CD4-positive, alpha-beta T cell treated with Interleukin-1 beta for 1 hour (primary cell): ENCODE measurements around the gene GSDME.

Experiments used
- DNase-seq, 2 donors: peaks; one replicate each; pipeline ENCODE4 v3.0.0-alpha.2; 2020 to 2022

Gene GSDME

GRCh38 chr7:24702755-24703154 lies 54.5 kb downstream of the GSDME start:
- DNase-seq: no peak

DNA sequence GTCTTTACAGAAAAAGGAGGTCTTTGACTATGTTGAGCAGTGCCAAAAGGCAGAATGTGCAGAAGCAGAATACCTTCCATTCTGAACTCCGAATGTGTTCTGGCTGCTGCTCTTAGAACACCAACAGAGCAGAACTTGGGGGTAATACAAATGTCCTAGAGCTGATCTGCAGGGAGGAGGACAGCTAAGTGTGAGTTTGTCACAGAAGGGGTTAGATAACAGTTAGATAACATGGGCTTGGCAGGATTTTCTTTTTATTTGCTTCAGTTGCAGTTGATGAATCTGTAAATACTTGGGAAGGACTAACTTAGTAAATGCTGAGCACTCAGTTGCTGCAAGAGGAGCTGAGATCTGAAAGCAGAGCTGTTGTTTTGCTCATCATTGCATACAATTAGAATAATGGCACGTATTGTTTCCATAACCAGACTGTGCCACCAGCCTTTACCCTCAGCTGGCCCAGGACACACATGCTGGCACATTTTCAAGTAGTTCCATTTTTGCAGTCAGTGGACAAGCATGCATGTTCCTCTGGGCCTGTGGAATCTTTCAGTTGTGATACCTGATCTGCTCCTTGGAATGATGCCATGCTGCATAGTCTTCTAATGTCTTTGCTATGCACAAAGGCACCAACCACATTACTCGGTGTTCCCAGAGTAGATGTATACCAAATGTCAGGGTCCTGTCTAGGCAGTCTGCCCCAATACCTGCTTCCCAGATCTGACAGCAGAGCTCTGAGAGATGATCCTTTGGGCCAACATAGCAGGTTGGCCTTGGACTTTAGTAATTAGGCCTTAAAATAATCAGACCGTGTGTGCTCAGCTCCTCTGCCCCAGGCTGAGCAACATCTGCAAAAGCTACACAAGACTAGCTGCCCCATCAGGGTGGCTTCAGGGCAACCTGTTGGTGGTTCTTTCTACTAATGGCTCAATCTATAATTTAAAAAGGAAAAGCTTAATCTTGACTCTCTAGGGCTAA lies 55.7 kb downstream of the GSDME start:
- DNase-seq: no peak

DNA sequence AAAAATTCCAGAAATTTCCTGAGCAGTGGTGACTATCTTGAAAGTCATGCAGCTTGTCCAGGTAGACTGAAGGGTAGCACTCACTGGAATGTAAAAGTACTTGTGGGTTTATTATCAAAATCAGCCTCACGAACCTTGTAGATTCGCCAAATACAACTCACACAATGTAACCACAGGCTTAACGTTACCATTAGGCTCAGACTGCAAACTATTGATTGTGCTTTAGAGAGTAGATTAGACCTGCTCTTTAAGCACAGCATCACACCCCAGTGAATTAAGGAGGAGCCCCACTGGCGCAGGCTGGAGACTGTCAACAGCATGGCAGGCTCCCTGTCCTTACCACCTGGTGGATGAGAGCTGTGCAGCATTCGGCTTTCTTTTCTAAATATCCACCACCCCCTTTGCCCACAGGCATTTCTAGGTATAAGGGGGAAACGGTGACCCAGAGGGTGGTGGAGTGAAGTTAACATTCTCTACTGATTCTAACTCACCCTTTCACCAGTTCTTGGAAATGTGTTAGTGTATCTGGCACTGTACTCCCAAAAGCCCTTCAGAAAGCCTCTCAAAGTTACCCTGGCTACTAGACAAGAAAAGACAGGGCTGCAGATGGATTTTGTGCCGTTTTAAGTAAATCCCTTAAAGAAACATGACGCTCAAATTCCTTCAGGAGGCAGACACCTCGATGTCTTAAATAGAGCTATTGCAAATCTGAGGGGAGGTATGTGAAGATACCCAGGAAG lies 56.6 kb downstream of the GSDME start:
- no peak for DNase-seq

DNA sequence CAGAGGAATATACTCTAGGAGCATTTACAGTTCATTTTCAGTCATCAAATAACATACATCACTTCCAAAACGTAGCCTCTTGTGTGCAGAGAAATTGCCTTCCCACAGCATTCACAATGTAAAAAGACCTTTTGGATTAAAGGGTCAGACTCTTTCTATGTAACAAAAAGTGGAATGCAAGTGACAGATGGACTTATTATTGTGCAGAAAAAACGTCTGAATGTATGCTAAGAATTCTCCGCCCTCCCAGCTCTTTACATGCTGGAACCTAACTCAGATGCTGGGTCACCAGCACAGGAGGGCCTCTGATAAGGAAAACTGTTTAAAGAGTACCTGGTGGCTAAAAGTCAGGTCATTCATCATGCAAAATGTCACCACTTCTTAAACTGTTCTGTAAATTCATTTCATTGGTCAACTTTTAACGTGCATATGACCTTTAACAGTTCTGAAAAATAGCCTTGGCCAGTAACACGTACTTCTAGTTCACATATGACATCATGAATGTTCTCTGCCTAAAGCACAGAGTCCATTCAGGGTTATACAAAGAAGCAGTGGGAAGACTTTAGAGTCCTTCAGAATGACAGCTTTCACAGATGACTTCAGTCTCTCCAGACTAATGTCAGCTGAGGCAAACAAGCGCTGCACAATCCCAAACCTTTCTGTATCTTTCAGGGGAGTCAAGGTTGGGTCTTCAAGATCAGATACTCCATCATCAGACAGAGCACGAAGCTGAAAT lies 58.6 kb downstream of the GSDME start:
- no peak for DNase-seq

GRCh38 chr7:24697416-24697815 lies 59.8 kb downstream of the GSDME start:
- DNase-seq: no peak

DNA sequence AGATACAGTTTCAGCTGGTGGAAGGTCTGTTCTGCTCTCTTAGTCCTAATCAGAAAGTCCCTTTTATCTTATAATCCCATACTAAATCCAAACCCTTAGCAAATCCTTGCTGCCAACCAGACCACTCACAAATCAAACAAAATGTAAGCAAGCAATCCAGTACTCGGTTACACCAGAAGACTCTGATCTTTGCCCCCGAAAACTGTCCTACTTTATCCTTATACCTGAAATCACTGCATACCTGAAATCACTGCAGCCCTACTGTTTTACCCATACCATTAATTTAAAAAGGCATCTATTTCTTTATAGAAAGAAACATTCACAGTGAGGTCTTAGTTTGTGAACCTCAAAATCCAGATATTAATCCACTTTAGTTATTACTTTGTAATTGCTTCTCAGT lies 64.7 kb downstream of the GSDME start:
- no peak for DNase-seq

DNA sequence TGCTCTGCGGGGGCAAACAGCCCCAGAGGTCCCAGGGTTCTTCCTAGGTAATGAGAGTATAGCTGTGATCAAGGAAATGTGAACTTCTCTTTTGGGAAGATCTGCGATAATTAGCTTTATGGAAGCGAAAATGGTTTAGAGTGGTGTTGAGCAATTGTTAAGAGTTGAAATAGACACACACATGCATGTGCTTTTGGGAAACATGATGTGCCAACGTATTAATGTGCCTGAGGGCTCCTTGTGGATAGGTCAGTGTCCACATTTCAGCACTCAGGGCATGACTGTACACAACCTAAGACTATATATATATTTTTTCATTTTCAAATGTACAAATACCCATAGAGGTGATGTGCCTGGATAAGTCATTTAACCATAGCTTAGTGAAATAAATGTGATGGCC lies 67.0 kb downstream of the GSDME start:
- no peak for DNase-seq

DNA sequence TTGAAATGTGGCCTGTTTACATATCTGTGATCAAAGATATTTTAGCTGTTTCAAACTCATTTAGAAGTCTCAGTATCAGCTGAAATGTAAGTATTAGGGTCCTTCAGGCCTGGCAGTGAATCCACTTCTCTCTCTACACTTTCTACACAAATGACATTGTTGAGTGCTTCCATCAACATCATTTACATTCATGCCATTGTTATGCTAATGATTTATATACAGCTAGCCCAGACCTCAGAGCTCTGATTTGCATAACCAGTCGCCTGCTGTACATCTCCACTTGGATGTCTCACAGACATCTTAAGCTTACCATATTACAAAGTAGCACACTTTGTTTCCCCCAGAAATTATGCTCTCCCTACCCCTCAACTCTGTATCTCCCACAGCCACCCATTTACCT lies 71.6 kb downstream of the GSDME start:
- DNase-seq: no peak

DNA sequence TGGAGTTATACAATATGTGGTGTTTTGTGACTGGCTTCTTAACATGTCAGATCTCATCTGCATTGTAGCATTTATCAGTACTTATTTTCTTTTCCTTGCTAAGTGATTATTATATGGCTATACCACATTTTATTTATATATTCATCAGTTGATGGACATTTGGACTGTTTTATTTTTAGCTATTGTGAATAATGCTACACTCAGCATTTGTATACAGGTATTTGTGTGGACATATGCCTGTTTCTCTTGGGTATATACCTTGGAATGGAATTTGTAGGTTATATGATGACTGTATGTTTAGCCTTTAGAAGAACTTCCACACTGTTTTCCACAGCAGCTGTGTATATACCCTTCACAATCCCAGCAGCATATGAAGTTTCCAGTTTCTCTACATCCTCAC lies 86.5 kb downstream of the GSDME start:
- no peak for DNase-seq

DNA sequence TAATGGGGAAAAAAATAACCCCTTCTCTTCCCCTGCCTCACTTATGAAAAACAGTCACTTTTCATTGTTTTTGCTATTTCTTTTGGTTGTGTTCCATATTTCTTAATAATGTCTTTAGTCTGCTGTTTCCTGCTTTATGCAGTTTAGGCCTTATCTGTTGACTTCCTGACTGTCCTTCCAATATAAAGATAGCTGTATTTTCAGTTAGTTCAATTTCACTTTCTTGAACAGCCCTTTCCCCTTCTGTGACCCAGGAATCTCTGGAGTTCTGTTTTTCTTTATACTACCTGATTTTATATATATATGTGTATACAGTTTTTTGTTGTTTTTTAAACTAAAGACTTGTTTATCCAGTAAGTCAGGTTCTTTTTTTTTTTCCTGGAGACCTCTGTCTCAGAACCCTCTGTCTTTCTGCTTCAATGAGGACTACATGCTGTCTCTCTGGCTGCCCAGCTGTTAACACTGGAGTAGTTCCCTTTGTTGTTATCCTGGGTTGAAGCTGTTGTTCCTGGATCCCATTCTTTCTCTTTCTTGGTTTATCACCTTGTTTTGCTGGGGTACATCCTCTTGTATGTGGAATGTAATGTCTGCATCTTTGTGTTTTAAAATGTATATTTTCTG lies 87.2 kb downstream of the GSDME start:
- DNase-seq: no peak

- no peak for DNase-seq
Observed at GRCh38 chr7:24668927-24669635, 88.2 kb downstream of the GSDME start.

DNA sequence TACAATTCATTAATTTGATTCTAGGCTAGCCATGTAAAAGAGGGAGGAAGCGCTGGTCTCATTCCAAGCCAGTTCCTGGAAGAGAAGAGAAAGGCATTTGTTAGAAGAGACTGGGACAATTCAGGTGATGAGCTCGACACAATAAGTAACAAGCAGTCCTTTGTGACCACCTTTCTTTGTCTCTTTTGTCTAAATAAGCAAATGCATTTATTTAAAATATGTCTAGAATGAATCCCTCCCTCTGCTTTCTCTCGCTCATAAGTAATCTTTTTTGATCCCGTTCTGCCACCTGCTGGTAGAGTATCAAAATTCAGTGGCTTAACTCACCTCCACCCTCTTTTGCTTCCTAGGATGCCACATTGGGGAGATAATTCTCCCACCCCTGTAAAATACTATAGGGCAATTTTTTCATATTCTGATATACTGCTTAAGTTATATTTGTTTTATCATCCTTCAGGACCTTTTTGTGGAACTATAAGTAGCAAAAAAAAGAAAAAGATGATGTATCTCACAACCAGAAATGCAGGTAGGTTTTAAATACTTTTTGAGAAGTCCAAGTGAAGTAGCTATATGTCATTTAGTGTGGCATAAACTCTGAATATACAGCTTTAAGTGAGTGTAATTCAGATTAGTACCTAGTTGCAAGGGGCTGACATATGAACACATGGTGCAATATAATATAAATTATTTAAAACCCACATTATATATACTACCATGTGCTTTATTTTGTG lies 91.5 kb downstream of the GSDME start:
- peak; percentile 14 to 54 for DNase-seq

GRCh38 chr7:24660546-24660945 lies 96.7 kb downstream of the GSDME start:
- DNase-seq: no peak

DNA sequence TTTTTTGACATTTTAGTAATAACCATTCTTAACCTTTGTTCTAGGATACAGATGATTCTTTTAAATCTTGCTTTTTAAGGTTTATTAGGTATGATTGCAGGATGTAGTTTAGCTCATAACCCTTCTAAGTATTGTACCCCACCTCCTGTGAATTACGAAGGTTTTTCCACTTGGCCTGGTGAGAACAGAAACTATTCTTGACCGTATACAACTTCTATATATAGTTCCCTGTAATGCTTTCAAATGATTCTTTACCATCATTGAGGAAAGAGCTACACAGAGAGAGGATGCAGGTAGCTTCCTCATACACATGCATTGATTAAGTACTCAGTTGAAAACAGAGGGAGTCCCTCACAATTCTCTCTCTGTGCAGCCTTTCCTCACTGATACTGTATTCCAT lies 97.8 kb downstream of the GSDME start:
- no peak for DNase-seq

GRCh38 chr7:24657980-24658379 lies 99.3 kb downstream of the GSDME start:
- DNase-seq: no peak

DNA sequence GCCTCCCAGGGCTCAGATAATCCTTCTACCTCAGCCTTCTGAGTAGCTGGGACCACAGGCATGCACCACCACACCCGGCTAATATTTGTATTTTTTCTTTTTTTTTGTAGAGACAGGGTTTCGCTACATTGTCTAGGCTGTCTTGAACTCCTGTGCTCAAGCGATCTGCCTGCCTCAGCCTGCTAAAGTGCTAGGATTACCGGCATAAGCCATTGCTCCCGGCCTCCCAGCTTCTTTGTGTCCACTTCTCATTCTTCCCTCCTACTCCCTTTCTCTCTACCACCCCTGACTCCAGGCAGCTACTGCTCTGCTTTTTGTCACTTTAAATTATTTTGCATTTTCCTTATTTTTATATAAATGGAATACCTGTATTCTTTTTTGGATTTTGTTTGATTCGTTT lies 100.7 kb downstream of the GSDME start:
- no peak for DNase-seq

DNA sequence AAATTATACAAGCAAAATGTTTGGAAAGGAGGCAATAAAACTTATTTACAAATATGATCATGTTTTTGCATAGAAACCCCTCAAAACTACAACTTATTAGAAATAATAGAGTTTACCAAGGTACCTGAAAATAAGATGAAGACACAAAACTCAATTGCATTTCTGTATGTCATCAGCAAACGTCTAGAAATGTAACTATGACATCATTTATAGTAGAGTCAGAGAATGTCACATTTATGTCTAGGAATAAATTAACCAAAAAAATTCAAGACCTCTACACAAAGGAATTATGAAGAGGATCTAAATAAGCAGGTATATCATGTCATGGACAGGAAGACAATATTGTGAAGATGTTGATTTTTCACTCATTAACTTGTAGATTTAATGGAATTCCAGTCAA lies 103.0 kb downstream of the GSDME start:
- DNase-seq: no peak

- no peak for DNase-seq
Observed at GRCh38 chr7:24653316-24654085, 103.8 kb downstream of the GSDME start.

- no peak for DNase-seq
Observed at GRCh38 chr7:24652251-24652939, 104.9 kb downstream of the GSDME start.
